CD4-positive, alpha-beta T cell (primary cell): ENCODE results near the gene ZNF532. TPM values are rescaled to one million over a fixed set of nuclear protein-coding genes. Genes with fewer than 3 reads are reported as not detected.
"Not testable (repeated sequence)": the region's sequence is repeated elsewhere in the genome, so short reads cannot be mapped to it uniquely, and the experiment has no call there.

Experiments
- ATAC-seq: fragments of 200-7000 bp; cut with Tn5 transposase; one replicate; pipeline ENCODE4 v1.10.0; 2022; ENCODE audit warnings: mild to moderate bottlenecking; ENCODE audit not compliant: poor library complexity
- CTCF ChIA-PET: fragments of 350-600 bp; sonication (Branson Sonifier 250); formaldehyde crosslinking; loops from one replicate; lab custom pipeline; 2021; ENCODE audit warnings: antibody characterized with exemption, inconsistent platforms; lab: Charles Lee
- POLR2A ChIA-PET: fragments of 350-600 bp; sonication (Branson Sonifier 250); formaldehyde crosslinking; loops from one replicate; lab custom pipeline; 2021; ENCODE audit warnings: antibody characterized with exemption, inconsistent platforms; lab: Charles Lee
- DNase-seq, 14 experiments: peaks; one replicate each; pipeline ENCODE4 v3.0.0-alpha.2; 2013 to 2020; ENCODE audit warnings: mixed read lengths in 2 of 14
- H3K27ac ChIP-seq, 2 donors: one replicate each; pipeline versions ENCODE4 v1.5.1 to v1.7.0; 2013; ENCODE audit warnings: low read length in 2 of 2, low read depth in 1 of 2, mild to moderate bottlenecking in 1 of 2
- H3K27me3 ChIP-seq, 2 experiments: 1 replicate in 1 of 2; 2 replicates in 1 of 2; pipeline versions ENCODE4 v1.6.1 to v1.7.0; 2013; ENCODE audit warnings: low read length in 2 of 2, control low read depth in 1 of 2, mild to moderate bottlenecking in 1 of 2, moderate library complexity in 1 of 2; ENCODE audit not compliant: insufficient read depth in 2 of 2, control insufficient read depth in 1 of 2
- H3K36me3 ChIP-seq: one replicate; pipeline ENCODE4 v1.6.1; 2013; ENCODE audit warnings: low read length, control low read depth; ENCODE audit not compliant: insufficient read depth
- H3K4me1 ChIP-seq: one replicate; pipeline ENCODE4 v1.6.1; 2013; ENCODE audit warnings: low read length, control low read depth; ENCODE audit not compliant: insufficient read depth
- H3K4me3 ChIP-seq: one replicate; pipeline ENCODE4 v1.5.1; 2013; ENCODE audit warnings: mild to moderate bottlenecking, low read length, moderate library complexity
- H3K9me3 ChIP-seq, 2 experiments: 1 replicate in 1 of 2; 2 replicates in 1 of 2; pipeline versions ENCODE4 v1.6.1 to v1.7.0; 2013; ENCODE audit warnings: low read length in 2 of 2, mild to moderate bottlenecking in 2 of 2, control low read depth in 1 of 2, moderate library complexity in 1 of 2; ENCODE audit not compliant: control insufficient read depth in 1 of 2, insufficient read depth in 1 of 2
- H3K27ac Mint-ChIP-seq: one replicate; pipeline ENCODE4 v1.8.0; 2020; ENCODE audit warnings: mixed read lengths
- H3K27me3 Mint-ChIP-seq: one replicate; pipeline ENCODE4 v1.8.0; 2021; ENCODE audit warnings: mixed read lengths
- H3K36me3 Mint-ChIP-seq: one replicate; pipeline ENCODE4 v1.8.0; 2021; ENCODE audit warnings: low read depth, mixed read lengths
- H3K4me1 Mint-ChIP-seq: one replicate; pipeline ENCODE4 v1.8.0; 2021; ENCODE audit warnings: low read depth, mixed read lengths
- H3K4me3 Mint-ChIP-seq: one replicate; pipeline ENCODE4 v1.8.0; 2020; ENCODE audit warnings: mild to moderate bottlenecking, mixed read lengths
- H3K9me3 Mint-ChIP-seq: one replicate; pipeline ENCODE4 v1.8.0; 2020; ENCODE audit warnings: mixed read lengths
- CTCF ChIP-seq: fragments of 200-600 bp; IDR thresholded peaks from one replicate; pipeline ENCODE4 v1.8.0; 2022; ENCODE audit warnings: antibody characterized with exemption, mild to moderate bottlenecking
- intact Hi-C, 2 experiments: fragments of 100-400 bp; cut with DNase I in 1 of 2; cut with micrococcal nuclease in 1 of 2; formaldehyde crosslinking; loops; one replicate each; pipeline versions ENCODE4 v1.15.1 to v1.9.0; 2023 to 2025; cut with DNase I, micrococcal nuclease
- total RNA-seq, 174 experiments: library from RNA in 2 of 174; stranded (reverse) in 2 of 174; gene quantifications; one replicate each; pipeline ENCODE4 v1.2.3 and lab custom pipeline; 2021 to 2026

ZNF532 gene
- total RNA-seq, 2 experiments from 2014 or later, result 9.8 to 9.9 TPM

- peaks cover 17% of the 10 kb centered on the region for H3K4me1 Mint-ChIP-seq
- Histone ChIP-seq H3K36me3 (no peaks in the 10 kb centered on the region), H3K27me3 (peaks cover 0 to 7% of the 10 kb centered on the region in 2 experiments), H3K27ac (no peak overlapping the region), H3K4me1 (no peaks in the 10 kb centered on the region), H3K9me3 (no peaks in the 10 kb centered on the region), H3K4me3 (no peak overlapping the region)
- CTCF ChIA-PET, result interaction anchor here (0.5 kb wide), 1 partner anchor 53 kb away, joined by 3 read pairs; no protein-coding TSS in a partner anchor
- no peaks in the 10 kb centered on the region for H3K36me3 Mint-ChIP-seq
- H3K9me3 Mint-ChIP-seq, result no peaks in the 10 kb centered on the region
- intact Hi-C loops, result no loop called here
- H3K4me3 Mint-ChIP-seq, result no peak overlapping the region
- peaks cover 28% of the 10 kb centered on the region for H3K27me3 Mint-ChIP-seq
- DNase-seq, result no peak
- no peak overlapping the region for H3K27ac Mint-ChIP-seq
- POLR2A ChIA-PET, result no interaction called here
- ATAC-seq, result no peak
- TF ChIP-seq CTCF, result no peak
Measured at GRCh38 chr18:58915995-58916394, 51.3 kb downstream of the ZNF532 start.

GRCh38 chr18:58919934-58920333 lies 55.3 kb downstream of the ZNF532 start:
- ATAC-seq, POLR2A ChIA-PET, H3K4me1 Mint-ChIP-seq, DNase-seq, H3K36me3 ChIP-seq, H3K27ac ChIP-seq, H3K27me3 ChIP-seq, H3K4me3 ChIP-seq, H3K4me1 ChIP-seq, H3K9me3 Mint-ChIP-seq, H3K36me3 Mint-ChIP-seq, intact Hi-C loops, H3K9me3 ChIP-seq, CTCF ChIA-PET, H3K4me3 Mint-ChIP-seq, H3K27ac Mint-ChIP-seq: not testable (repeated sequence)
- peaks cover 19% of the 10 kb centered on the region for H3K27me3 Mint-ChIP-seq

GRCh38 chr18:58922995-58923394 lies 58.3 kb downstream of the ZNF532 start:
- Histone ChIP-seq H3K27me3 (peaks cover 0 to 6% of the 10 kb centered on the region in 2 experiments), H3K4me3 (no peak overlapping the region), H3K27ac (no peak overlapping the region), H3K36me3 (no peaks in the 10 kb centered on the region), H3K4me1 (no peaks in the 10 kb centered on the region), H3K9me3 (no peaks in the 10 kb centered on the region)
- Mint-ChIP-seq H3K4me1 (no peaks in the 10 kb centered on the region), H3K4me3 (no peak overlapping the region), H3K9me3 (no peaks in the 10 kb centered on the region), H3K27ac (no peak overlapping the region), H3K27me3 (peaks cover 12% of the 10 kb centered on the region), H3K36me3 (no peaks in the 10 kb centered on the region)
- ATAC-seq, result no peak
- POLR2A ChIA-PET, result no interaction called here
- CTCF ChIA-PET, result no interaction called here
- DNase-seq, result no peak
- TF ChIP-seq CTCF, result no peak
- intact Hi-C loops, result no loop called here

GRCh38 chr18:58924473-58924872 lies 59.8 kb downstream of the ZNF532 start:
- Histone ChIP-seq H3K4me1 (no peaks in the 10 kb centered on the region), H3K36me3 (no peaks in the 10 kb centered on the region), H3K9me3 (no peaks in the 10 kb centered on the region), H3K4me3 (no peak overlapping the region), H3K27me3 (peaks cover 0 to 8% of the 10 kb centered on the region in 2 experiments), H3K27ac (no peak overlapping the region)
- intact Hi-C loops, result no loop called here
- TF ChIP-seq CTCF, result no peak
- POLR2A ChIA-PET, result no interaction called here
- ATAC-seq (no peak), DNase-seq (no peak)
- H3K27me3 Mint-ChIP-seq, result peaks cover 24% of the 10 kb centered on the region
- no peaks in the 10 kb centered on the region for H3K36me3 Mint-ChIP-seq
- no peaks in the 10 kb centered on the region for H3K4me1 Mint-ChIP-seq
- no peaks in the 10 kb centered on the region for H3K9me3 Mint-ChIP-seq
- no peak overlapping the region for H3K4me3 Mint-ChIP-seq
- no peak overlapping the region for H3K27ac Mint-ChIP-seq
- CTCF ChIA-PET, result no interaction called here
